ENCODE results near the gene NPIPB2. TPM values are rescaled to one million over a fixed set of nuclear protein-coding genes. Genes with fewer than 3 reads are reported as not detected.
"Not testable (repeated sequence)": the region's sequence is repeated elsewhere in the genome, so short reads cannot be mapped to it uniquely, and the experiment has no call there.

Gene NPIPB2
- polyA plus RNA-seq, 6 donors from 2014 or later = 1.4 to 8.7 (median 6.1) TPM; not detected in 2

- no peak for DNase-seq
- Mint-ChIP-seq H3K4me3 (peak overlapping the region in 1 of 8 donors; percentile 78), H3K9me3 (no peaks in the 10 kb centered on the region), H3K27ac (peak overlapping the region in 5 of 6 donors; percentile 34 to 76 (median 42)), H3K36me3 (peaks cover 4 to 6% of the 10 kb centered on the region in 2 donors), H3K27me3 (no peaks in the 10 kb centered on the region), H3K4me1 (peaks cover 28 to 47% (median 33%) of the 10 kb centered on the region in 3 donors)
- ATAC-seq (ENCODE audit: low read depth in 2 of 2) = no peak
Measured at GRCh38 chr16:11972128-11972527, 30.3 kb upstream of the NPIPB2 start.

GRCh38 chr16:11970292-11970691 is 28.4 kb upstream of the NPIPB2 start:
- H3K4me1 Mint-ChIP-seq = peaks cover 21 to 47% (median 30%) of the 10 kb centered on the region in 3 donors
- H3K36me3 Mint-ChIP-seq; DNase-seq; H3K9me3 Mint-ChIP-seq; ATAC-seq (ENCODE audit: low read depth in 2 of 2); H3K27me3 Mint-ChIP-seq: not testable (repeated sequence)
- peak overlapping the region in 1 of 8 donors; percentile 21 for H3K4me3 Mint-ChIP-seq
- peak overlapping the region in 1 of 6 donors; percentile 75 for H3K27ac Mint-ChIP-seq

GRCh38 chr16:11968577-11968976 is 26.7 kb upstream of the NPIPB2 start:
- Mint-ChIP-seq H3K9me3 (no peaks in the 10 kb centered on the region), H3K36me3 (peaks cover 0 to 6% of the 10 kb centered on the region in 2 donors), H3K4me3 (peak overlapping the region in 4 of 8 donors; percentile 10 to 70 (median 26)), H3K27ac (peak overlapping the region in 5 of 6 donors; percentile 36 to 88 (median 56)), H3K4me1 (peaks cover 34 to 60% (median 44%) of the 10 kb centered on the region in 3 donors), H3K27me3 (no peaks in the 10 kb centered on the region)
- DNase-seq (no peak), ATAC-seq (ENCODE audit: low read depth in 2 of 2) (no peak)

DNA sequence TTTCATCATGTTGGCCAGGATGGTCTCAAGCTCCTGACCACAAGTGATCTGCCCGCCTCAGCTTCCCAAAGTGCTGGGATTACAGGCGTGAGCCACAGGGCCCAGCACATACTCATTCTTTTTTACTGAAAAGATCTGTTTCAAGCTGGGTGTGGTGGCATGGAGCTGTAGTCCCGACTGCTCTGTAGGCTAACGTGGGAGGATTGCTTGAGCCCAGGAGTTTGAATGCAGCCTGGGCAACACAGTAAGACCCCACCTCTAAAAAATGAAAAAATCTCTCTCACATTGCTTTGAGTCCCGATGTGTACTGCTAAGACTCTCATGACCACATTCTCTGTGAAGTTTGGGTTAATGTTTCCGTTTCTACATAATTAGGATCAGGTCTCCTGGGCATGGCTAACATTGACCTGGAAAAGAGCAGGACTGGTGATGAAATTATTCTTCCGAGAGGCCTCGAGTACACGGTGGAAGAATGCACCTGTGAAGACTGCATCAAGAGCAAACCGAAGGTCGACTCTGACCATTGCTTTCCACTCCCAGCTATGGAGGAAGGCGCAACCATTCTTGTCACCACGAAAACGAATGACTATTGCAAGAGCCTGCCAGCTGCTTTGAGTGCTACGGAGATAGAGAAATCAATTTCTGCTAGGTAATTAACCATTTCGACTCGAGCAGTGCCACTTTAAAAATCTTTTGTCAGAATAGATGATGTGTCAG is 25.5 kb upstream of the NPIPB2 start:
- Mint-ChIP-seq H3K27me3 (no peaks in the 10 kb centered on the region), H3K4me1 (peaks cover 37 to 72% (median 53%) of the 10 kb centered on the region in 3 donors), H3K27ac (peak overlapping the region; percentile 59 to 94 (median 78)), H3K4me3 (peak overlapping the region in 7 of 8 donors; percentile 49 to 72 (median 61)), H3K9me3 (no peaks in the 10 kb centered on the region), H3K36me3 (peaks cover 0 to 6% of the 10 kb centered on the region in 2 donors)
- no peak for ATAC-seq (ENCODE audit: low read depth in 2 of 2)
- no peak for DNase-seq

DNA sequence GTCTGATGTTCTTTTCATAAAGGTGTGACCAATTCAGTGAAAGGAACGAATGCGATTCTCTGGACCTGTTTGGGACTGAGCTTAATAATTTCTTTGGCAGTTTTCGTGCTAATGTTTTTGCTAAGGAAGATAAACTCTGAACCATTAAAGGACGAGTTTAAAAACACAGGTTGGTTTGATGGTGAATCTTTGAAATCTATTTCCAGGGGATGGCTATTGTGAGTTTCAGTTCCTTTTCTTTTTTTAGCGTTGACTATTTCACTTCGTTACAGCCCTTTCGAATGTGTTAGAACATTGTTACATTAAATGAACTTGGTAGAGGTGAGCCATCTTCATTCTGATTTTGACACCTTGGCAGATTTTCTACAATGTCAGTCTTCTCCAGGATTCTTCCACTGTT is 24.3 kb upstream of the NPIPB2 start:
- peak overlapping the region; percentile 73 to 92 (median 84) for H3K4me3 Mint-ChIP-seq
- peak overlapping the region; percentile 61 to 98 (median 86) for H3K27ac Mint-ChIP-seq
- peak; percentile 81 to 82 for ATAC-seq (ENCODE audit: low read depth in 2 of 2)
- DNase-seq = peak; percentile 62
- peaks cover 0 to 6% of the 10 kb centered on the region in 2 donors for H3K36me3 Mint-ChIP-seq
- H3K4me1 Mint-ChIP-seq = peaks cover 37 to 80% (median 53%) of the 10 kb centered on the region in 3 donors
- no peaks in the 10 kb centered on the region for H3K27me3 Mint-ChIP-seq
- H3K9me3 Mint-ChIP-seq = no peaks in the 10 kb centered on the region

DNA sequence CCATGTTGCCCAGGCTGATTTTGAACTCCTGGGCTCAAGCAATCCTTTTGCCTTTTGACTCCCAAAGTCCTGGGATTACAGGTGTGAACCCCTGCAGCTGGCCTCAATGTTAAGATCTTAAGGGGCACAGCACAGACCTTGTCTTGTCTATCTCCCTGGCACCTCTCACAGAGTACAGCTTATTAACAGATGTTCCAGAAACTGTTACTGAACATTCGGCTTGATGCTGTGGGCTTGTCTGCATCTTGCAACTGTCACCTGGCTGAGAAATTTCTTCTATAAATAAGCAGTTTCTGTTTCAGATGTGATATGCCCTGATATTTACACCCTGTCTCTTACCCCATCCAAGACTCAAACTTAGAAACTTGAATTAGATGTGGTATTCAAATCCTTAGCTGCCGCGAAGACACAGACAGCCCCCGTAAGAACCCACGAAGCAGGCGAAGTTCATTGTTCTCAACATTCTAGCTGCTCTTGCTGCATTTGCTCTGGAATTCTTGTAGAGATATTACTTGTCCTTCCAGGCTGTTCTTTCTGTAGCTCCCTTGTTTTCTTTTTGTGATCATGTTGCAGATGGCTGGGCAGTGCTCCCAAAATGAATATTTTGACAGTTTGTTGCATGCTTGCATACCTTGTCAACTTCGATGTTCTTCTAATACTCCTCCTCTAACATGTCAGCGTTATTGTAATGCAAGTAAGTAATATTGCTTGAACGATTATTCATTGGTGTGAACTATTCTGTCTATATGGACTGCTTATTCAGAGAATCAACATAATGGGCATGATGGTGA is 23.1 kb upstream of the NPIPB2 start, which contains the start of gene TNFRSF17:
TSS of gene TNFRSF17 (plus strand) at position 450 of the 791 bp plus-strand sequence. CDS start at position 565, 115 bp downstream.
- Mint-ChIP-seq H3K4me1 (peaks cover 49 to 83% (median 65%) of the 10 kb centered on the region in 3 donors), H3K27me3 (no peaks in the 10 kb centered on the region), H3K4me3 (peak within 1 kb of the TSS; percentile 73 to 92 (median 84)), H3K27ac (peak within 1 kb of the TSS; percentile 79 to 98 (median 90)), H3K36me3 (peaks cover 0 to 6% of the 10 kb centered on the region in 2 donors), H3K9me3 (no peaks in the 10 kb centered on the region)
- peak; percentile 51 to 68 for ATAC-seq (ENCODE audit: low read depth in 2 of 2)
- no peak for DNase-seq

DNA sequence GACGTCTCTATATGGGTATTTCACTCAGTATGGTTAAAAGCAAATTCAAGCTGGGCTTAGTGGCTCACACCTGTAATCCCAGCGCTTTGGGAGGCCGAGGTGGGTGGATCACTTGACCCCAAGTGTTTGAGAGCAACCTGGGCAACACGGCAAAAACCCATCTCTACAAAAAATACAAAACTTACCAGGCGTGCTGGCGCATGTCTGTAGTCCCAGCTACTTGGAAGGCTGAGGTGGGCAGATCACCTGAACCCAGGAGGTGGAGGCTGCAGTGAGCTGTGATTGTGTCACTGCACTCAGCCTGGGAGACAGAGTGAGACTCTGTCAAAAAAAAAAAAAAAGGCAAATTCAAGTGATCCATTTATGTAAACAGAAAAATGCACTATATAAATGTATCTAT is 21.9 kb upstream of the NPIPB2 start:
- H3K27me3 Mint-ChIP-seq = no peaks in the 10 kb centered on the region
- H3K36me3 Mint-ChIP-seq = peaks cover 0 to 6% of the 10 kb centered on the region in 2 donors
- no peak for ATAC-seq (ENCODE audit: low read depth in 2 of 2)
- no peaks in the 10 kb centered on the region for H3K9me3 Mint-ChIP-seq
- peak overlapping the region; percentile 35 to 84 (median 74) for H3K4me3 Mint-ChIP-seq
- no peak for DNase-seq
- peak overlapping the region; percentile 79 to 98 (median 90) for H3K27ac Mint-ChIP-seq
- H3K4me1 Mint-ChIP-seq = peaks cover 48 to 90% (median 68%) of the 10 kb centered on the region in 3 donors

DNA sequence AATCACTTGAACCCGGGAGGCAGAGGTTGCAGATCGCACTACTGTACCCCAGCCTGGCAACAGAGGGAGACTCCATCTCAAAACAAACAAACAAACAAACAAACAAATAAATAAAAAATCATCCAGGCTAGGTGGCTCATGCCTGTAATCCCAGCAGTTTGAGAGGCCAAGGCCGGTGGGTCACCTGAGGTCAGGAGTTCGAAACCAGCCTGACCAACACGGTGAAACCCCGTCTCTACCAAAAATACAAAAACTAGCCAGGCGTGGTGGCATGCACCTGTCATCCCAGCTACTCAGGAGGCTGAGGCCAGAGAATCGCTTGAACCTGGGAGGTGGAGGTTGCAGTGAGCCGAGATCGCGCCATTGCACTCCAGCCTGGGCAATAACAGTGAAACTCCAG is 21.1 kb upstream of the NPIPB2 start:
- Mint-ChIP-seq H3K4me1 (peaks cover 48 to 86% (median 68%) of the 10 kb centered on the region in 3 donors), H3K27ac (peak overlapping the region; percentile 28 to 93 (median 84)), H3K4me3 (peak overlapping the region; percentile 32 to 84 (median 69))
- H3K27me3 Mint-ChIP-seq; H3K36me3 Mint-ChIP-seq; DNase-seq; ATAC-seq (ENCODE audit: low read depth in 2 of 2); H3K9me3 Mint-ChIP-seq: not testable (repeated sequence)

GRCh38 chr16:11962457-11962856 is 20.6 kb upstream of the NPIPB2 start:
- DNase-seq; H3K36me3 Mint-ChIP-seq; H3K9me3 Mint-ChIP-seq; ATAC-seq (ENCODE audit: low read depth in 2 of 2); H3K27me3 Mint-ChIP-seq: not testable (repeated sequence)
- H3K4me3 Mint-ChIP-seq = peak overlapping the region in 5 of 8 donors; percentile 32 to 84 (median 61)
- H3K4me1 Mint-ChIP-seq = peaks cover 46 to 81% (median 63%) of the 10 kb centered on the region in 3 donors
- H3K27ac Mint-ChIP-seq = peak overlapping the region in 5 of 6 donors; percentile 39 to 93 (median 79)

DNA sequence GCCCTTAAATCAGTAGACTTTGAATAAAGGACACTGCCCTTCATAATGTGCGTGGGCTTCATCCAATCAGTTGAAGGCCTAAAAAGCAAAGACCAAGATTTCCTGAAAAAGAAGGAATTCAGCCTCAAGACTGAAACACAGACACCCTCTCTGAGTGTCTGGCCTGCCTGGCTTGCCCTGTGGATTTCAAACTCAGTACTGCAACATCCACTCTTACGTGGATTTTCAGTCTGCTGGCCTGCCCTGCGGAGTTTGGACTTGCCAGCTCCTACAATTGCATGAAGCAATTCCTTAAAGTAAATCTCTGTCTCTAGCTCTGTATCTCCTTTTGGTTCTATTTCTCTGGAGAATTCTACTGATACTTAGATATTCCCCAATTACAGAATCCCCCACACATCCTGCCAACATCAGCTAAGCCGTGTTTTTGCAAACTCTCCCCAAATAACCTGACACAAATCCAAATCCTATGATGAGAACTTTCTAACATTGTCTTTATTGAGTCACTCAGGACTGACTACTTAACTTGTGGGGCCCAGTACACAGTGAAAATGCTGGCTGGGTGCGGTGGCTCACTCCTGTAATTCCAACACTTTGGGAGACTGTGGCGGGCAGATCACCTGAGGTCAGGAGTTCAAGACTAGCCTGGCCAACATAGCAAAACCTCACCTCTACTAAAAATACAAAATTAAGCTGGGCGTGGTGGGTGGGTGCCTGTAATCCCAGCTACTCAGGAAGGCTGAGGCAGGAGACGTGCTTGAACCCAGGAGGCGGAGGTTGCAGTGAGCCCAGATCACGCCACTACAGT is 15.9 kb upstream of the NPIPB2 start:
- peaks cover 22 to 38% (median 23%) of the 10 kb centered on the region in 3 donors for H3K4me1 Mint-ChIP-seq
- H3K4me3 Mint-ChIP-seq = no peak overlapping the region
- H3K27ac Mint-ChIP-seq = peak overlapping the region in 2 of 6 donors; percentile 47 to 82

DNA sequence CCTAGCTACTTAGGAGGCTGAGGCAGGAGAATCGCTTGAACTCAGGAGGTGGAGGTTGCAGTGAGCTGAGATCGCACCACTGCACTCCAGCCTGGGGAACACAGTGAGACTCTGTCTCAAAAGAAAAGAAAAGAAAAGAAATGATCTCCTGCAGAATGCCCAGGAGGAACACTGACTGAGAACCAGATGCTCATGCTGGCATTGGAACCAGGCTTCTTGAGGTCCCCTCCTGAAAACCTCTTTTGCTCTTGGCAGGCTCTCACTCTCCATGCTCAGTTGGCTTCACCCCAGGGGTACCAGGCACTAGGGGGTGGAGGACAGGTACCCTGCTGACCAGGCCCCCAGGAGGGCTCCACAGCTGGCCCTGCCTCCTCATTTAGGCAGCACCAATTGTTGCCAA is 14.7 kb upstream of the NPIPB2 start:
- Mint-ChIP-seq H3K4me3 (no peak overlapping the region), H3K9me3 (no peaks in the 10 kb centered on the region), H3K27me3 (no peaks in the 10 kb centered on the region), H3K27ac (no peak overlapping the region), H3K36me3 (no peaks in the 10 kb centered on the region), H3K4me1 (peaks cover 22 to 27% (median 22%) of the 10 kb centered on the region in 3 donors)
- no peak for ATAC-seq (ENCODE audit: low read depth in 2 of 2)
- no peak for DNase-seq

More for the DNA sequence above, 15.9 kb upstream of the NPIPB2 start:
- H3K27me3 Mint-ChIP-seq = no peaks in the 10 kb centered on the region
- H3K36me3 Mint-ChIP-seq = no peaks in the 10 kb centered on the region
- no peak for DNase-seq
- no peak for ATAC-seq (ENCODE audit: low read depth in 2 of 2)
- H3K9me3 Mint-ChIP-seq = no peaks in the 10 kb centered on the region

DNA sequence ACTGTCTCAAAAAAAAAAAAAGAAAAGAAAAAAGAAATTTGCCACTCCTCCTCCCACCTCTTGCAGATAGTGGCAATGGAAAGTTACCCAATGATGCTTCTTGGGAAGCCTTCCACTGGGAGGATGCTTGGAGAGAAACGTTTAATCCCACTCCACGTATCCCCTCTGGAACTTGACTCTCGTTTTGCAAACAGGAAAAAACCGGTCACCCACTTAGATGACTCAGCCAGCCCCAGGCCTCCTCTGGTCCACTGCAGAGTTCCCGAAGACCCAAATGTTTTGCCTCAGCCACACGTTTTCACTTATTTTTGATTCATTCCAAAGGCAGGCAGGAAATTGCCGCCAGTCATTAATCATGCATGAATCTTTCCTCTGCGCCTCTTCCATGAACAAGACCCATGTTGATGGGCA is 13.9 kb upstream of the NPIPB2 start:
- H3K4me1 Mint-ChIP-seq = peaks cover 17 to 21% (median 18%) of the 10 kb centered on the region in 3 donors
- H3K4me3 Mint-ChIP-seq = no peak overlapping the region
- no peaks in the 10 kb centered on the region for H3K36me3 Mint-ChIP-seq
- no peaks in the 10 kb centered on the region for H3K27me3 Mint-ChIP-seq
- H3K27ac Mint-ChIP-seq = peak overlapping the region in 2 of 6 donors; percentile 33 to 83
- H3K9me3 Mint-ChIP-seq = no peaks in the 10 kb centered on the region
- ATAC-seq (ENCODE audit: low read depth in 2 of 2) (no peak), DNase-seq (no peak)
